DOHH2 (cell line): ENCODE data around the gene KIAA1958.

Experiments
- H3F3A ChIP-seq: fragments of 200-600 bp; sonication (generic), shearing (Covaris generic); 2 replicates; pipeline ENCODE4 v1.6.0; 2016; ENCODE audit warnings: antibody characterized with exemption, mild to moderate bottlenecking; ENCODE audit not compliant: control insufficient read depth, insufficient read depth
- H3K27ac ChIP-seq: fragments of 200-600 bp; sonication (generic); 2 replicates; pipeline ENCODE4 v1.5.1; 2014; ENCODE audit warnings: low read depth, mild to moderate bottlenecking, low read length, moderate library complexity
- H3K27me3 ChIP-seq: fragments of 200-600 bp; sonication (generic); 2 replicates; pipeline ENCODE4 v1.6.1; 2014; ENCODE audit warnings: mild to moderate bottlenecking, low read length, mixed read lengths; ENCODE audit not compliant: control insufficient read depth
- H3K36me3 ChIP-seq: fragments of 200-600 bp; sonication (generic); 2 replicates; pipeline ENCODE4 v1.6.1; 2014; ENCODE audit warnings: mild to moderate bottlenecking, low read length, moderate library complexity, mixed read lengths; ENCODE audit not compliant: control insufficient read depth
- H3K4me1 ChIP-seq: fragments of 200-600 bp; sonication (generic); 2 replicates; pipeline ENCODE4 v1.6.1; 2014; ENCODE audit warnings: mild to moderate bottlenecking, low read length, mixed read lengths; ENCODE audit not compliant: control insufficient read depth
- H3K4me2 ChIP-seq: fragments of 200-600 bp; sonication (generic); 2 replicates; pipeline ENCODE4 v1.6.0; 2014; ENCODE audit warnings: mild to moderate bottlenecking, low read length, moderate library complexity
- H3K4me3 ChIP-seq: fragments of 200-600 bp; sonication (generic); 2 replicates; pipeline ENCODE4 v1.5.1; 2014; ENCODE audit warnings: mild to moderate bottlenecking, low read length, mixed read lengths
- H3K79me2 ChIP-seq: fragments of 200-600 bp; sonication (generic); 2 replicates; pipeline ENCODE4 v1.6.1; 2014; ENCODE audit warnings: mild to moderate bottlenecking, low read length, mixed read lengths; ENCODE audit not compliant: control insufficient read depth
- H3K9me2 ChIP-seq: fragments of 200-600 bp; sonication (generic); replicated peaks from 2 replicates; pipeline ENCODE4 v1.6.1; 2014; ENCODE audit warnings: mild to moderate bottlenecking, low read length, mixed read lengths; ENCODE audit not compliant: control insufficient read depth
- H3K9me3 ChIP-seq: fragments of 200-600 bp; sonication (generic); 2 replicates; pipeline ENCODE4 v1.6.1; 2014; ENCODE audit warnings: antibody characterized with exemption, low read length, mixed read lengths; ENCODE audit not compliant: control insufficient read depth, insufficient read depth
- H4K20me1 ChIP-seq: fragments of 200-600 bp; sonication (generic); 2 replicates; pipeline ENCODE4 v1.6.0; 2014; ENCODE audit warnings: low read depth, mild to moderate bottlenecking, antibody characterized with exemption, low read length, moderate library complexity; ENCODE audit not compliant: control insufficient read depth, insufficient read depth
- CTCF ChIP-seq: fragments of 200-600 bp; sonication (generic); IDR thresholded peaks from one replicate; pipeline ENCODE4 v1.5.1; 2014; ENCODE audit warnings: antibody characterized with exemption, mild to moderate bottlenecking, low read depth, low read length; ENCODE audit not compliant: poor library complexity, severe bottlenecking
- EZH2phosphoT487 ChIP-seq: fragments of 200-600 bp; sonication (generic); IDR thresholded peaks from 2 replicates; pipeline ENCODE4 v1.6.1; 2017; ENCODE audit warnings: borderline replicate concordance, mild to moderate bottlenecking, antibody characterized with exemption, low read length, moderate library complexity, mixed read lengths

The KIAA1958 gene

GRCh38 chr9:112572416-112572815, 85.8 kb downstream of the KIAA1958 start:
- Histone ChIP-seq H3K9me3 (no peaks in the 10 kb centered on the region), H3K4me3 (no peak overlapping the region), H3K27ac (no peak overlapping the region), H3K36me3 (peaks cover 13% of the 10 kb centered on the region; the same call in 1 of the 2 replicates), H3F3A (no peaks in the 10 kb centered on the region), H3K9me2 (no peaks in the 10 kb centered on the region), H3K4me1 (peaks cover 7% of the 10 kb centered on the region), H3K4me2 (no peak overlapping the region), H3K79me2 (peaks cover 36% of the 10 kb centered on the region), H4K20me1 (0 out of 2 replicates have a peak, but pooled peaks cover 3% of the 10 kb centered on the region), H3K27me3 (no peaks in the 10 kb centered on the region)
- TF ChIP-seq CTCF (no peak), EZH2phosphoT487 (no peak)

GRCh38 chr9:112574008-112574407, 87.4 kb downstream of the KIAA1958 start:
- peaks cover 7% of the 10 kb centered on the region for H3K4me1 ChIP-seq
- H3F3A ChIP-seq = no peaks in the 10 kb centered on the region
- TF ChIP-seq CTCF (no peak), EZH2phosphoT487 (no peak)
- H3K4me3 ChIP-seq = no peak overlapping the region
- no peaks in the 10 kb centered on the region for H3K9me2 ChIP-seq
- no peaks in the 10 kb centered on the region for H3K27me3 ChIP-seq
- 0 out of 2 replicates have a peak, but pooled peaks cover 3% of the 10 kb centered on the region for H4K20me1 ChIP-seq
- peaks cover 29% of the 10 kb centered on the region for H3K79me2 ChIP-seq
- no peak overlapping the region for H3K4me2 ChIP-seq
- H3K36me3 ChIP-seq = peaks cover 13% of the 10 kb centered on the region; the same call in 1 of the 2 replicates
- no peak overlapping the region for H3K27ac ChIP-seq
- no peaks in the 10 kb centered on the region for H3K9me3 ChIP-seq

- no peaks in the 10 kb centered on the region for H4K20me1 ChIP-seq
- no peak overlapping the region for H3K4me2 ChIP-seq
- no peaks in the 10 kb centered on the region for H3F3A ChIP-seq
- H3K4me1 ChIP-seq = peaks cover 7% of the 10 kb centered on the region
- no peaks in the 10 kb centered on the region for H3K27me3 ChIP-seq
- H3K4me3 ChIP-seq = no peak overlapping the region
- H3K9me2 ChIP-seq = no peaks in the 10 kb centered on the region
- H3K9me3 ChIP-seq = no peaks in the 10 kb centered on the region
- no peak overlapping the region for H3K27ac ChIP-seq
- H3K36me3 ChIP-seq = peaks cover 13% of the 10 kb centered on the region; the same call in 1 of the 2 replicates
- H3K79me2 ChIP-seq = peaks cover 21% of the 10 kb centered on the region
- TF ChIP-seq CTCF = no peak
- TF ChIP-seq EZH2phosphoT487 = no peak
These were observed 88.5 kb downstream of the KIAA1958 start for GRCh38 chr9:112575107-112575506.
